ENCODE data around the gene AVPI1. TPM values are rescaled to one million over a fixed set of nuclear protein-coding genes. Genes with fewer than 3 reads are reported as not detected.

AVPI1 gene
- total RNA-seq, 1 donor from 2014 or later = 5.6 TPM

DNA sequence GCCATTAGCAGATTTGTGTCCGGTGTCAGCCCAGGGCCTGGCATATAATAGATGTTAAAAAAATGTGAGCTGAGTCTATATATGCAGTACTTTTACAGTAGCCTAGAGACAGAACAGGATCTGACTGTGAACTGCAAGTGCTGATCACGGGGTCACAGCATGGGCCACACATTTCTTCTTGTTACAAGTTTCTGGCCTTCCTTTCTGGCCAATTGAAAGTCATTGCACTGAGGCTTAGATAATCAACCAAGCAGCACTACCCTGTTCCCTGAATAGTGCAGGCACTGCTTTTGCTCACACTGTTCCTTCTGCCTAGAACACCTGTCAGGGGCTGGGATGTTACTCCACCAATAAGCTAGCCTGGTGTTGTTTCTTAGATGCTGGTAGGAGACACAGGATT is 21.1 kb upstream of the AVPI1 start:
- no peaks in the 10 kb centered on the region for H3K36me3 Mint-ChIP-seq (ENCODE audit: low read depth, unreplicated experiment)
- Histone ChIP-seq H4K20me1 (ENCODE audit: insufficient read depth, low read length) (no peaks in the 10 kb centered on the region), H3K4me2 (ENCODE audit: low read length) (no peak overlapping the region), H3K79me2 (ENCODE audit: insufficient read depth, low read length) (peaks cover 4% of the 10 kb centered on the region), H3K4me1 (ENCODE audit: insufficient read depth, low read length) (peaks cover 14% of the 10 kb centered on the region), H2AFZ (ENCODE audit: low read depth, low read length) (no peak overlapping the region), H3K4me3 (ENCODE audit: insufficient read depth, low read depth, low read length) (no peak overlapping the region), H3K36me3 (ENCODE audit: insufficient read depth, low read length) (no peaks in the 10 kb centered on the region), H3K9me3 (ENCODE audit: insufficient read depth, low read depth, low read length) (no peaks in the 10 kb centered on the region), H3K27ac (ENCODE audit: low read depth, low read length) (no peak overlapping the region), H3K9ac (ENCODE audit: low read length) (no peak overlapping the region), H3K27me3 (ENCODE audit: insufficient read depth, low read length) (peaks cover 3% of the 10 kb centered on the region)
- peaks cover 1% of the 10 kb centered on the region for H3K9me3 Mint-ChIP-seq (ENCODE audit: unreplicated experiment)
- FAIRE-seq (no peak), DNase-seq (ENCODE audit: low read depth) (no peak)
- peaks cover 19% of the 10 kb centered on the region for H3K4me1 Mint-ChIP-seq (ENCODE audit: low read depth, unreplicated experiment)
- no peak overlapping the region for H3K4me3 Mint-ChIP-seq (ENCODE audit: unreplicated experiment)
- no peak for TF ChIP-seq CTCF (IDR thresholded peaks at IDR 0.05; ENCODE audit: insufficient read depth, low read depth, low read length)
- no peak for TF ChIP-seq EZH2 (IDR thresholded peaks at IDR 0.05; ENCODE audit: insufficient read depth, low read length)
- peaks cover 13% of the 10 kb centered on the region for H3K27me3 Mint-ChIP-seq (ENCODE audit: low read depth, unreplicated experiment)
- H3K27ac Mint-ChIP-seq (ENCODE audit: unreplicated experiment) = no peak overlapping the region

DNA sequence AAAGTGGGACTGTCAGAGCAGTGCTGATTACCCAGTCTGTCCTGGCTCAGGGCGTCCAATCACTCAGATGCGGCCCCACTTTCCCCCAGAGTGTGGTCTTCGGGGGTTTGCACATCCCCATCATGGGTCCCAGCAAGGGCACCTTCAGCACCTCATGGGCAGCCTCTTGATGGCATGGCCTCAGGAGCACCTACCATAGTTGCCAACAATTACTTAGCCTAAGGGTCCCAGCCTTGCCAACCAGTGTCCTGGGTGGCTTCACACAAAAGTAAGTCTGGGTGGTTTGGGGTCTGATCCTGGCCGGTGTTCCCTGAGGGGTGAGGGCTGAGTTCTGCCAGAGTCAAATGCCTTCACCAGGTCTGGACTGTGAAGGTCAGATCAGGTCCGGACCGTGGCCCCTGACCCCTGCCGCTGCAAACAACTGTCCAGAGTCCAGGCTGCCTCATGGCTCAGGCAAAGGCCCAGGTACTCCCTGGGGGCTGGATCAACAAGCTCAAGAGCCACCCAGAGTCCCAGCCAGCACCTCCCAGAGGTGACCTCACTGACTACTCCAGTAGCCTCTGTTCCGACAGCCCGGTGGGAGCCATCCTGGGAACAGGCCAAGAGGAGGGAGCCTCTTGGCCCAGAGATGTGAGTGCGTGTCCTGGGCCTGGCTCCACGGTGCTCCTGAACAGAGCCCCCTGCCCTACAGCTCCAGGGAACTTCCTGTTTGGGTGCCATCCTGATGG is 20.3 kb upstream of the AVPI1 start:
- no peak for TF ChIP-seq CTCF (IDR thresholded peaks at IDR 0.05; ENCODE audit: insufficient read depth, low read depth, low read length)
- TF ChIP-seq EZH2 (IDR thresholded peaks at IDR 0.05; ENCODE audit: insufficient read depth, low read length) = no peak
- H4K20me1 ChIP-seq (ENCODE audit: insufficient read depth, low read length) = no peaks in the 10 kb centered on the region
- H2AFZ ChIP-seq (ENCODE audit: low read depth, low read length) = no peak overlapping the region
- FAIRE-seq = no peak
- H3K79me2 ChIP-seq (ENCODE audit: insufficient read depth, low read length) = no peaks in the 10 kb centered on the region
- Mint-ChIP-seq H3K4me3 (ENCODE audit: unreplicated experiment) (no peak overlapping the region), H3K36me3 (ENCODE audit: low read depth, unreplicated experiment) (no peaks in the 10 kb centered on the region), H3K9me3 (ENCODE audit: unreplicated experiment) (peaks cover 1% of the 10 kb centered on the region), H3K4me1 (ENCODE audit: low read depth, unreplicated experiment) (peaks cover 14% of the 10 kb centered on the region), H3K27me3 (ENCODE audit: low read depth, unreplicated experiment) (peaks cover 14% of the 10 kb centered on the region), H3K27ac (ENCODE audit: unreplicated experiment) (no peak overlapping the region)
- H3K9ac ChIP-seq (ENCODE audit: low read length) = no peak overlapping the region
- H3K36me3 ChIP-seq (ENCODE audit: insufficient read depth, low read length) = no peaks in the 10 kb centered on the region
- no peak overlapping the region for H3K4me3 ChIP-seq (ENCODE audit: insufficient read depth, low read depth, low read length)
- peaks cover 3% of the 10 kb centered on the region for H3K27me3 ChIP-seq (ENCODE audit: insufficient read depth, low read length)
- no peak for DNase-seq (ENCODE audit: low read depth)
- H3K9me3 ChIP-seq (ENCODE audit: insufficient read depth, low read depth, low read length) = no peaks in the 10 kb centered on the region
- H3K4me2 ChIP-seq (ENCODE audit: low read length) = no peak overlapping the region
- peaks cover 10% of the 10 kb centered on the region for H3K4me1 ChIP-seq (ENCODE audit: insufficient read depth, low read length)
- no peak overlapping the region for H3K27ac ChIP-seq (ENCODE audit: low read depth, low read length)

DNA sequence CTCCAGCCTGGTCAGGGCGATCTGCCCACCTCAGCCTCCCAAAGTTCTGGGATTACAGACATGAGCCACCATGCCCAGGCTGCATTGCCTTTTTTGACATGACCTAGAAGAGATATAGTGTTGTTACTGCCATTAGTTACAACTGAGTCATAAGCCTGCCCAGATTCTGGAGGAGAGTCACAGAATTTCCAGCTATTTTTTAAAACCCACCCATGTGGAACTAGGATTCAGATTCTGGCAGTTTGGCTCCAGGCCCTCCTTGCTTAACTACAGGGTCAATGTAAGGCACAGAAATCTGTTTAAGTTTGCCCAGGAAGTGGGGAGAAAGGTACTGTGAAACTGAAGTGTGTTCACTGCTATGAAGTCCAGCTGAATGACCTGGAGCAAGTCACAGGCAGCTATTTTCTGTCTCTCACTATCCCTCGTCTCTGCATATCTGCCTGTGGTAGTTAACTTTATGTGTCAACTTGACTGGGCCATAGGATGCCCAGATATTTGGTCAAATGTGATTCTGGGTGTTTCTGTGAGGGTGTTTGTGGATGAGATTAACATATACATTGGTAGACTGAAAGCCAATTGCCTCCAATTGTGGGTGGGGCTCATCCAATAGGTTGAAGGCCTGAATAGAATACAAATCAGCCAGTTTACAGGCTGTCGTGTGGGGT is 18.1 kb upstream of the AVPI1 start:
- Histone ChIP-seq H3K27me3 (ENCODE audit: insufficient read depth, low read length) (peaks cover 3% of the 10 kb centered on the region), H3K4me2 (ENCODE audit: low read length) (no peak overlapping the region), H3K27ac (ENCODE audit: low read depth, low read length) (no peak overlapping the region), H3K9ac (ENCODE audit: low read length) (no peak overlapping the region), H3K79me2 (ENCODE audit: insufficient read depth, low read length) (no peaks in the 10 kb centered on the region), H3K36me3 (ENCODE audit: insufficient read depth, low read length) (no peaks in the 10 kb centered on the region), H2AFZ (ENCODE audit: low read depth, low read length) (no peak overlapping the region), H3K4me1 (ENCODE audit: insufficient read depth, low read length) (peaks cover 10% of the 10 kb centered on the region), H3K4me3 (ENCODE audit: insufficient read depth, low read depth, low read length) (no peak overlapping the region), H4K20me1 (ENCODE audit: insufficient read depth, low read length) (no peaks in the 10 kb centered on the region), H3K9me3 (ENCODE audit: insufficient read depth, low read depth, low read length) (no peaks in the 10 kb centered on the region)
- peaks cover 13% of the 10 kb centered on the region for H3K4me1 Mint-ChIP-seq (ENCODE audit: low read depth, unreplicated experiment)
- DNase-seq (ENCODE audit: low read depth) = no peak
- H3K27me3 Mint-ChIP-seq (ENCODE audit: low read depth, unreplicated experiment) = peaks cover 14% of the 10 kb centered on the region
- H3K4me3 Mint-ChIP-seq (ENCODE audit: unreplicated experiment) = no peak overlapping the region
- TF ChIP-seq EZH2 (IDR thresholded peaks at IDR 0.05; ENCODE audit: insufficient read depth, low read length) (no peak), CTCF (IDR thresholded peaks at IDR 0.05; ENCODE audit: insufficient read depth, low read depth, low read length) (no peak)
- no peaks in the 10 kb centered on the region for H3K36me3 Mint-ChIP-seq (ENCODE audit: low read depth, unreplicated experiment)
- FAIRE-seq = no peak
- no peak overlapping the region for H3K27ac Mint-ChIP-seq (ENCODE audit: unreplicated experiment)
- H3K9me3 Mint-ChIP-seq (ENCODE audit: unreplicated experiment) = peaks cover 1% of the 10 kb centered on the region

Data from astrocyte (in vitro differentiated cells and primary cell).